A673 (cell line): ENCODE measurements around the gene CLRN3.

ENCODE experiments used
- CTCF ChIP-seq: fragments of 300-800, 200-600 bp; sonication (generic); conservative IDR thresholded peaks from 2 replicates; pipeline ENCODE4 v1.5.1; 2017; ENCODE audit warnings: low read depth, mild to moderate bottlenecking, antibody characterized with exemption, low read length, moderate library complexity, mixed read lengths
- EZH2 ChIP-seq: fragments of 200-600 bp; sonication (generic); IDR thresholded peaks from 2 replicates; pipeline ENCODE4 v1.6.1; 2017; ENCODE audit warnings: borderline replicate concordance, low read depth, mild to moderate bottlenecking, mixed read lengths, antibody characterized with exemption, low read length; ENCODE audit not compliant: poor library complexity, severe bottlenecking

GRCh38 chr10:127897177-127897576 is 4.4 kb upstream of the CLRN3 start:
- TF ChIP-seq CTCF, result no peak
- no peak for TF ChIP-seq EZH2
